Stimulated activated CD8-positive, alpha-beta memory T cell treated with anti-CD3 and anti-CD28 coated beads, Interleukin-4, amount 100 ng/mL, for 4 hours (primary cell): ENCODE measurements around the gene HOXB7.

ENCODE experiments used
- DNase-seq, 2 donors: peaks; one replicate each; pipeline ENCODE4 v3.0.0-alpha.2; 2020; ENCODE audit warnings: low read depth in 2 of 2, low spot score in 1 of 2

Gene HOXB7

DNA sequence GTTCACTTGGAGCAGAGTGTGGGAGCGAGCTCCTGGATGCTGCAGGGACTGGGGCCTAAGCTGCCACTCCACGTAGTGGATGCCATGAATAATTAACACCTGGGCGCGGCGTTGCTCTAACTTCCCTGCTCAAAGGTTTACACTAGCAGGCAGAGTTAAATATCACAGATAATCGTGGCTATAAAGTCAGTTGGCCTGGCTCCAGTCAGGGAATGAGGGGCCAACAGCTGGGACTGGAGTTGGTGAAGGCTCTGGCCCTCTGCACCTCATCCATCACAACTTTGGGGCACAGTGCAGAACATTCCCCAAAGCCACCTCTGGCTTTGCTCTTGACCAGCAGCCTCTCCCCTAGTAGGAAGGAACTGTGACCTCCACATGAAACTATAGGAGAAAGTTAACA lies 43.6 kb downstream of the HOXB7 start:
- no peak for DNase-seq

DNA sequence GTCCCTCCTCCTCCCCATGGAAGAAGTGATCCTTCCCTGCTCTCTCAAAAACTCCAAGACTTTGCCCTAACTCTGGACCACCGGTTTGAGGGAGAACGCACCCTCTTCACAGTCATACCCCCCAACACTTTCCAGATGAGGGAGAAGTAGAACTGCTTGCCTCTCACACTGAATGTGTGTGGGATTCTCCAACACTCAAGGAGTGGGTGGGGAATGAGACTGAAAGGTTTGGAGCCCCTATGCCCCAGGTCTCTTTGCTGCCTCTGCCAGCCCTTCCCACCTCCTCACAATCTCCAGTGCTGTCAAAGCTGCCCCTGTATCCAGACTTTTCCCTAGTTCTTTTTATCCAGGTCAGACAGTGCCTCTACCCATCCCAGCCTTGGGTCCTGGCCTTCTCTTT lies 44.1 kb downstream of the HOXB7 start:
- DNase-seq = no peak

DNA sequence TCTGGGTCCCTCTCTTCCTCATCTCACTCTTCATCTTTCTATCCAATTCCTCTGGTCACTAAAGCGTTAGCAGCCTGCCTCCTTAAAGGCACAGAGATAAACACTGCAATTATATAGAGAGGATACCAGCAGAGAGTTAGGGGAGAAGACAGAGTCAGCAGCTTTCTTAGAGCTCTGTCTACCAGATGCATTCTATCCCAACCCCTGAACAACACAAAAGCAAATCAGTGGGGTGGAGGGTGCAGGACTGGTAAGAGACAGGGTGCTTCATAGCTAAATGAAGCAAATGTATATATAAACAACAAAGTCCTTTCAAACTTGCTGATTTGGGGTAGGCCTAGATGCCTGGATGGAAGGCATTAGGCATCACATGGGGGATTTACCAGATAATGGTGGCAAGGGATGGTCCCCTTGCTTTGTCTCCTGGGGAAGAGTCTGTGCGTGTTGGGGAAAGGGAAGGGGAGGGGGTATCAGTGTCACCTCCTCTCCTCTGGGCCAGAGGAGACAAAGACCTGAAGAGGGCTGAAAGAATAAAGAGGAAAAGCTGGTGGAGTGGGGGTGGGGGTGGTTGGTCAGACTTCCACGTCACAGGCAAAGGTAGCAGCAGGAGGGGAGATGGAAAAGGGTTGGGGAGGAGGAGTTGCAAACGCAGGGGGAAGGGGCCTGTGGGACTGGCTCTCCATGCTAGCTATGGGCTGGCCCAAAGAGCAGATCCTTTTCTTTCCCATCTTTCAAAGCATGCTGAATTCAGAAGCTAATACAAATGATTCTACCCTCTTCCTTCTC lies 44.7 kb downstream of the HOXB7 start:
- no peak for DNase-seq

DNA sequence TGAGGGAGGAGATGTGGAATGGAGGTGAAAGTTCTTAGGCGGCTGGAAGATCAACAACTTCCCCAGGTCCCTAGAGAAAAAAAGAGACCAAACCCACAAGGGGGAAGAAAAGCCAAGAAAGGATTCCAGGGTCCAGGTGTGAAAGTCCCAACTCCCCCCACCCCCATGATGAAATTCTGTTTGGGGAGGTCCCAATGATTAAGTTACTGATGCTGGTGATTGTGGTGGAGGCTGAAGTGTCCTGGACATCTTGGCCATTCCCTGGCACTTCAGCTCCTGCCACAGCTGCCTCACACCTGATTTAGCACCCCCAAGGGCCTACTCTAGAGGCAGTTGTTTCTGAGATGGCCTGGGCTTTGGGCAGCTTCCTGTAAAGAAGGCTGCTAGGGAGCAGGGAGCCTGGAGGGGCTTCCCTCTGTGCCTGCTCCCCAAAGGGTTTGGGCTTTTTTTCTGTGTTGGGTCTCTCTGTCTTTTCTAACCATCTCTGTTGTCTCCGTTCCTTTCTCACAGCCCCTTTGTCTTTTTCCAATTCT lies 45.7 kb downstream of the HOXB7 start:
- no peak for DNase-seq

DNA sequence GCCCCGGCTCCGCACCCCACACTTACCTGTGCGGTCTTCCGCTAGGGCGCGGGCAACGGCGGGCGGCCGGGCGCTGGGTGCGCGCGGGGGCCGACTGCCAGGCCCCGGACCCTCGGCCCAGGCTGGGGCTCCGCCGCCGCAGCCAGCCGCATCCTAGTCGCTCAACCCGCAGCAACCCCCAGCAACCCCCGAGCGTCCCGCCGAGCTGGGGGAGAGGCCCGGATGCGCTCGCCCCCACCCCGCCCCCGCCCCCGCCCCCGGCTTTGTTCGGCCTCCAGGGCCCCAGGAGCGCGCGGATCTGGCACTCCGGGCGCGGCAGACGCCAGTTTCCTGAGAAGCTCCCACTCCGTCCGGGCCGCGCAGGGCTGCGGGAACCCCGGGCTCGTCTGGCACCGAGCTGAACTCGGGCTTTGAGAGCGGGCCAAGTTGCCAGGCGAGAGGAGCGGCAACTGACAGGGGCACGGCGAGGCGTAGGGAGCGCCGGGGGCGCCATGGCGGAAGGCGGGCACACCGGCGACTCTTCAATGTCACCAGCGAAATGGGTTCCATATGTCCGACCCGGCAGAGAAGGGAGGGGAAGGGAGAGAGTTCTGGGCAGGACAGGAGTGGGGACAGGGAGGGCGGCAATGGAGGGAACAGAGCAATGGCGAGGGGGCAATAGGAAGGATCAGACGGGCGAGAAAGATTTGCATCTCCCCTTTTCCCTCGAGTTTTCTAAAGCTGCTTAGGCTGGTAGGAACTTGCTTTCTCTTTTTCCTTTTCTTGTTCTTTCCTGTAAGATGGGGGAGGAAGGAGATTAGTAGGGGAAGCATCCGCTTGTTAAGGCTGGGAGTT lies 46.4 kb downstream of the HOXB7 start:
- DNase-seq = no peak

DNA sequence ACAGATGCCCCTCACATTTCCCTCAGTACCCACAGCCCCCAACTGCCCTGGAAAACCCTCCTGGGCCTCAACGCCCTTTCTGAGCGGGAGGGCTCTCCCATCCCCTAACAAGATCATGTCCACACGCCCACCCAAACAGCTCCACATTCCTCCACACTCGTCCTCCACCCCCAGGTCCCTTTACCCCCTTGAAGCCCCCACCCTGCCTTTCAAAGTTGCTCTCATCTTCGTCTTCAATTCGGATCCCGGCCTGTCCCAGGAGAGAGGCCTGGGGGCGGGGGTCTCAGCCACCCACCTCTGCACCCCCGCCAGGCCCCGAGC lies 47.0 kb downstream of the HOXB7 start:
- no peak for DNase-seq

DNA sequence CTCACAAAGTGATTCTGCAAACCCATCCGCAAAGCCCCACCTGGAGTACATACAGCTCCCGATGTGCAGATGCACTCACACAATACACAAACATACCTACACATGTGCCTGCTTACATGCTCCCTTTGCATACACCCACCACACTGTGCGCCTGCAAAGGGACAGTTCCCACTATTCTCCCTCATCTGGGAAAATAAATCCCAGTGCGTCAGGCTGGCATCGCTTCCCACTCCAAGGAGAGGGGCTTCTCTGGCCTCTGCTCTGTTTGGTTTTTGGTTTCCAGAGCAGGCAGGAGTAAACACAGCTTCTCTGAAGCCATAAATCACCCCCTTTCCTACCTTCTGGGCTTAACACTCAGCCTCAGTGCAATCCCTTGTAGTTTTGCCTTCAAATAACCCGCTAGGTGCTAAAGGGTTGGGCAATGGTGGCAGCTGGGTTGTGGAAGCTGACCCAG lies 47.4 kb downstream of the HOXB7 start:
- no peak for DNase-seq

DNA sequence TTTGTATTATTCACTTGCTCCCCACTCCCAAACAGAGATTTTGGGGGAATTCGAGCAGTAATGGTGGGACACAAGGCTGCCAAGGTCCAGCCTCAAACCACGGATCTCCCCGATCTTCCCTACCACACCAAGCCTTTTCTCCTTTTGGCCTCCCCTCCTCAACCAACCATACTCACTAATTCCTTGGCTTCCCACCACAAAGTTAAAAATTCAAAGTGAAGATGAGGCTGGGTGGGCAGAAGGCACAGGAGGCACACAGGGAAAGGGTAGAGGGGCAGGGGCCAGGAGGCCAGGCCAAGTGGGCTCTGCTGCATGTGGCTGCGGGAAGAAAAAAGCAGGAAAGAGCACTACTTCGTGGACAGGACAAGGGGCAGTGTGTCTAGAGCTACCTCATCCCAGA lies 47.9 kb downstream of the HOXB7 start:
- no peak for DNase-seq

DNA sequence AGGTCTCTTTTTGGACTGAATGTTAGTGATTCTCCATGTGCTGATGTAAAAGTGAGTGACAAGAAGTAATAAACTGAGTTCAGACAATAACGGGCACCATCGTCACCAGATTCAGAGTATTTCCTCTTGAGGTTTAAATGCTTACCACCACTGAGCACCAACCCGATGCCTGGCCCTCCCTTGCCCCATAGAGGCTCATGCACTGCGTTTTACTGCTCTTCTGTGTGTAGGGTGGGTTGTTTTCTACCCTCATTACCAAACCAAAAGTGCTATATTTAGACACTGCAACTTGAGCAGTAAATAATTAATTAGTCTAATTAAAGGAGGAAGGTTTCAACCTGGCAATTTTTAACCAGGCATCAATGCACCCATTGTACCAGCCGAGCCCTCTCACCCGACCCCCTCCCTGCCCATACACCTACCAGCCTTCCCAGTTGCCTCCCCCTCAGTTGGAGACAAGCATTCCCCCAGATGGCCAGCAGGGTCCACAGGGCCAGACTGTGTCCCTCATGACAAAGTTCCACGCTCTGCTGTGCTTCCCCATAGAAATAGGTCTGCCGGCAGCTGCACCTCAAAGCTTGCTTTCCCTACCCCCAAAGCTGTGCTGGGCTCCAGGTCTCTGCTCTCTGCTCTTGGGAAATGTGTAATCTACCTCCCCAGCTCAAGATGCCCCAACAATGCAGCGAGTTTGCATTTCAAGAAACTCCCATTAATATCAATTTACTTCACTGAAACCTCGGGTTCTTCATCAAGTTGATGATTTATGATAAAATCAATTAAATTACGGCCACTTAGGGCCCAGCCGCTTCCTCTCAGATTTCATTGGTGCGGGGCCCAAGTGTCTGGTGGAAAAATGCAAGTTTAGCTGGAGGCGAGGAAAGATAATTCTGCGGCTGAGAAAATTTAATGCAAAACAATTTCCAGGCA lies 48.7 kb downstream of the HOXB7 start:
- no peak for DNase-seq

DNA sequence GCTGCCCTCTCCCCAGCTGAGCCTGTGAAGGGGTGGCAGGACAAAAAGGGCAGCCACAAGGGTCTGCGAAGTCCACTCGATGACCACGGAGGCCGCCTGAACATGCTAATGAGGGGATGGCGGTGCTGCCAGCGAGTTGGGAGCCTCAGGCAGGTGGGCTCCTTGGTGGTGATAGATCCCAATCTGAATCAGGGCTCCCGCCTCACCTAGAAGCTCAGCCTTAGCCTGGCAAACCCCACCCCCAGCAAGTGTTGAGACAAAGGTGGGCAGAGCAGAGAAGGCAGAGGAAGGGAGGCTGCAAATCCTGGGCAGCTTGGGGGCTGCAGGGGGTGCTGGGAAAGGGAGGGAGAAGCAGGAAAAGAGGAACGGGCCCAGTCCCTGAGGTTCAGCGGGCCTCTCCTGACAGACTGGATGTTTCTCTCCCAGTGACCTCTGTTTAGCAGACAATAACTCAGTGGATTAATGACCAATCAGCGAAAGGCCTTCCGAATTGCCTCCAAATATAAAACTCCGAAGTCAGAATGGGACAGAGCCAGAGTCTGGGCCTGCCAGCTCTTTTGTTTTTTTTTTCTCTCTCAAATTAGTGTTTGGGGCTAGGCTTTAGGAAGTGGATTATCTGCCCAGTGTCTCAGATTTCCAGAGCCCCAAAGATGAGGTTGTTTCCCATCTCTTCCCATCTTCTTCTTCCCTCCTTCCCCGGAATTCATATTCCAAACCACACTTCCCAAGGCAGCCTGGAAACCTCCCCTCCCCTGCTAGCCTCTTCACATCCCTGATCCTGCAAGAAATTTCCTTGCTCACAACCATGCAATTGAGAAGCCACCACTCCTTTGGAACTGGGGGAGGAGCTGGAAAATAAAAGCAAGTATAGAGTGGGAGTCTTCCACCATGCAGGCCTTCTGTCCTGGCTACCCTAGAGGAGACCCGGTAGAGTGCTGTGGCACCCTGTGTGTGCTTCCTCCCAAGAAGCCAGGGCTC lies 50.7 kb downstream of the HOXB7 start:
- no peak for DNase-seq

DNA sequence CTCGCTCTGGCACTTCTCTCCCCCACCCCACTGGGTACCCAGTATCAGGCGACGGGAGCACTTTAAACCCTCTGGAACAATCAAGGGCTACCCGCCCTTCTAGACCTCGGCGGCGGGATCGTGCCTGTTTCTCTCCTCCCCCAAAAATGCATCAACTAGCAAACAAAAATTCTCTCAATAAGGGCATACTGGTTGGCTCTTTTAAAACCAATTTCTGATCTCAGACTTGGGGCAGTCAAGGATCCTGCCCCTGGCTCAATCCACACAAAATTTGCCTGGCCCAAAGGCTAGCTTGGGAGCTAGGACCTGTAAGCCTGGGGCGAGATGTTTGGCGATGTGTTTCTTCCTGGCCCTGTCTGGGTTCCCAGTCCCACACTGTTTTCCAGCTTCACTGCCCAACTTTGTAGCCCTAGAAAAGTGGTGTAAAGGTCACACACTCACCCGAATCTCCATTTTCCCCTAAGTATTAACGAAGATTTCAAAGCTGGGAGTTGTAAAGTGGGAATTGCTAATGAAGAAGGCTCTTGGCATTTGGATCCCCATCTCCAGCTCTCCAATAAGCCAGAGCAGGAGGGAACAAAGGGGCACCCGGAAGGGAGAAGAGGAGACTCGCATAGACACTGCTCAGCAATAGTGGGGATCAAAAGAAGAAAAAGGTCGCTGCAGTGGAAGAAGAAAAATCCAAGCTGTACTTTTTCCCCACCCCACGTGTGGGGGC lies 51.5 kb downstream of the HOXB7 start:
- DNase-seq = no peak

DNA sequence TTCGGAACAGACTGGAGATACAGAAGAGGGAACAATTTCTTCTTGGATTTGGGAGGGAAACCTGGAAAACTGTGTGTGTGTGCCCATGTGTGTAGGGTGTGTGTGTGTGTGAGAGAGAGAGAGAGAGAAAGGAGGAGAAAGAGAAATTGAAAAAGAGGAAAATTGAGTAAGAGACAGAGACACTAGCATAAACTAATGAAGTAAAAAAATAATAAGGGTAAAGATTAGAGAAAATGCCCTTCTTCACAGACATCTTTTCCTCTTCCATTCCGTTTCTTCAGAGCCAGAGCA lies 52.0 kb downstream of the HOXB7 start:
- DNase-seq = no peak

DNA sequence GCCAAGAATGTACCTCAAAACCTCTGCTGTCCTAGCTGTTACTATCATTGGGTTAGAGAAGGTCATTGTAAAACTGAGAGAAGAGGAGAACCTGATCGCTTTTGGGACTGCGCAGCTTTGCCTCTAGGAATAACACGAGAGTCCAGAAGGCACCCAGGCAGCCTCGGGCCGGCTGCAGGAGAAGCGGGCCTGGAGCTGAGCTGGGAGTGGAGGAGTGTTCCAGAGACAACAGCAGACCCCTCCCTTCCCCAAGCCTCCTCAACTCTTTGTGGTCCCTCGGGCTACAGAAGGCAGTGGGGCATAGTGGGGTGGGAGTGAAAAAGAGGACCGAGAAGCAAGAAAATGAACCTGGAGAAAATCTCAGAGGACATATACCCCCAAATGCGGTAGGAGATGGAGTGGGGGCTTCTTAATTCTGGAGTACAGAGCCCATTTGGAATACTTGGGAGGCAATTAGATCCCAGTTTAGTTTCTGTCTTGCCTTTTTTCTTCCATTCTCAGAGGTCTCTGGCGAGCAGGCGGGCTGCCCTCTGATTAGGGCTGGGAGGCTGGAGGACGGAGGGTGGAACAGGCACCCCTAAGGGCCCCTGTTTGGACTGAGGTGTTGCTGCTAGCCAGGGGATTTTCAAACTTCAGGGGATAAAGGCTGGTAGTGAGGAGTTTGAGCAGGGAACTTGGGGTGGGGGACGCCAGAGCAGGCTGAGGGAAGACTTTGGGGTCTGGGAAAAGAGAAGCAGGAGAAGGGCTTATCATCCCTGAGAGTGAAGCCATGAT lies 52.6 kb downstream of the HOXB7 start:
- no peak for DNase-seq
